Lower lobe of right lung (tissue), 2 donors: ENCODE measurements around the gene SPAG16. TPM values are rescaled to one million over a fixed set of nuclear protein-coding genes. Genes with fewer than 3 reads are reported as not detected.

Source experiments
- ATAC-seq, 2 donors: fragments of 200-7000 bp; cut with Tn5 transposase; one replicate each; pipeline ENCODE4 v1.9.1; 2020 to 2022; ENCODE audit warnings: mild to moderate bottlenecking in 2 of 2, moderate library complexity in 2 of 2
- DNase-seq: peaks from one replicate; pipeline ENCODE4 v3.0.0-alpha.2; 2020
- H3K27ac ChIP-seq: fragments of 200-600 bp; one replicate; pipeline ENCODE4 v1.8.0; 2022
- H3K27me3 ChIP-seq: fragments of 200-600 bp; one replicate; pipeline ENCODE4 v1.8.0; 2022; ENCODE audit warnings: low read depth
- H3K36me3 ChIP-seq: fragments of 200-600 bp; one replicate; pipeline ENCODE4 v1.8.0; 2022; ENCODE audit warnings: mild to moderate bottlenecking
- H3K4me1 ChIP-seq: fragments of 200-600 bp; one replicate; pipeline ENCODE4 v1.8.0; 2022
- H3K4me3 ChIP-seq: fragments of 200-600 bp; one replicate; pipeline ENCODE4 v1.8.0; 2022; ENCODE audit warnings: mild to moderate bottlenecking
- H3K9me3 ChIP-seq: fragments of 200-600 bp; one replicate; pipeline ENCODE4 v1.8.0; 2022
- intact Hi-C: fragments of 100-400 bp; cut with DNase I; formaldehyde crosslinking; loops from one replicate; pipeline ENCODE4 v1.11.0; 2022
- total RNA-seq: library from RNA; stranded (reverse); fragmentation: NEBNext Ultra II Directional; extraction: Animal tissue kit (Norgen Biotek cat#: 25700); gene quantifications from one replicate; pipeline ENCODE4 v1.2.1, GENCODE V29; 2021
- TF ChIP-seq, protein P1 (sequence below): fragments of 200-600 bp; IDR thresholded peaks from one replicate; pipeline ENCODE4 v1.8.0; 2022; ENCODE audit warnings: antibody characterized with exemption, mild to moderate bottlenecking
- donor health status: DM: no; HTN: yes; CAD: no; lungs with severe emphysema.

The SPAG16 gene
- total RNA-seq, 1 donor from 2014 or later = 16.7 TPM

DNA sequence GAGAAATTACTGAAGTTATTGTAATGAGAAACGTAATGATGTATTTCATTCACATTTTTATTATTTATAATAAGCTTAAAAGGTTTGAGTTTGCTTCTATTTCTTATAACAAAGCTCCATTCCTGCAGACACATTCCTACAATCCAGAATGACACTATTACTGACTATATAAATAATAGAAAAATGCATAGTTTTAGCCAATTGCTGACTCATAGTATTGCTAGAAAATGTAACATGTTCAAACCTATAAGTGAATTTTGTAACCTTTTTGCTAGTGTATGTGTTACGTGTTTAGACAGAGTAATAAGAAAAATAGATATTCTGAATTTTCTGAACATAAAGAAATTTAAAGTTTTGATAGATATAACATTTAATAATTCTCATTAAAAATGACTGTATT, 1117.3 kb downstream of the SPAG16 start:
- DNase-seq = no peak
- no peak overlapping the region for H3K27ac ChIP-seq
- no peak overlapping the region for H3K4me3 ChIP-seq
- no peaks in the 10 kb centered on the region for H3K36me3 ChIP-seq
- intact Hi-C loops = no loop called here
- ATAC-seq = no peak
- no peaks in the 10 kb centered on the region for H3K27me3 ChIP-seq
- TF ChIP-seq, protein P1, sequence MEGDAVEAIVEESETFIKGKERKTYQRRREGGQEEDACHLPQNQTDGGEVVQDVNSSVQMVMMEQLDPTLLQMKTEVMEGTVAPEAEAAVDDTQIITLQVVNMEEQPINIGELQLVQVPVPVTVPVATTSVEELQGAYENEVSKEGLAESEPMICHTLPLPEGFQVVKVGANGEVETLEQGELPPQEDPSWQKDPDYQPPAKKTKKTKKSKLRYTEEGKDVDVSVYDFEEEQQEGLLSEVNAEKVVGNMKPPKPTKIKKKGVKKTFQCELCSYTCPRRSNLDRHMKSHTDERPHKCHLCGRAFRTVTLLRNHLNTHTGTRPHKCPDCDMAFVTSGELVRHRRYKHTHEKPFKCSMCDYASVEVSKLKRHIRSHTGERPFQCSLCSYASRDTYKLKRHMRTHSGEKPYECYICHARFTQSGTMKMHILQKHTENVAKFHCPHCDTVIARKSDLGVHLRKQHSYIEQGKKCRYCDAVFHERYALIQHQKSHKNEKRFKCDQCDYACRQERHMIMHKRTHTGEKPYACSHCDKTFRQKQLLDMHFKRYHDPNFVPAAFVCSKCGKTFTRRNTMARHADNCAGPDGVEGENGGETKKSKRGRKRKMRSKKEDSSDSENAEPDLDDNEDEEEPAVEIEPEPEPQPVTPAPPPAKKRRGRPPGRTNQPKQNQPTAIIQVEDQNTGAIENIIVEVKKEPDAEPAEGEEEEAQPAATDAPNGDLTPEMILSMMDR = no peak
- H3K9me3 ChIP-seq = no peaks in the 10 kb centered on the region
- no peaks in the 10 kb centered on the region for H3K4me1 ChIP-seq

DNA sequence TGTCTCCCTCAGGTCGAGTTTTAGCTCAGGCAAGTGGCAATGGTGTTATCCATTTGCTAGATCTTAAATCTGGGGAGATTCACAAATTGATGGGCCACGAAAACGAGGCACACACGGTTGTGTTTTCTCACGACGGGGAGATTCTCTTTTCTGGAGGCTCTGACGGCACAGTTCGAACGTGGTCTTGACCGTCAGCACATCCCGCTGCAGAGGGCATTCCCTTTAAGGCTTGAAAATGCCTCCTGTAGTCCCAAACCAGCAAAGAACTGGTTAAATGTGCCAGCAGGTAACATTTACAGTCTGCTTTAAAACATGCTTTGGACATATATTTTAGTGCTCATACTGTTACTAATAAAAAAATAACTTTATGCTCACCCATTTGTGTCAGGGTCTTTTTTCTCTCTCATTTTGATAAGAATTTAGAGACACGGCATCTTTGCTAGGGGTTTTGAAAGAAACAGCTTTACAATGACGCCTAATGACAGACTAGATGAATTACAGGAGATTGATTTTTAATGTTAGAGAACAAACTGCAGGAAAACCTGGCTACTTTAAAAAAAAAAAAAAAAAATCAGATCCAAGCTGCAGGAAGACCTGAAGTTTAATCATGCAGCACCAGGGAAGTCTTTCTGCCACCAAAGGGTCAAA, 1126.0 kb downstream of the SPAG16 start:
- TF ChIP-seq, protein P1 = no peak
- DNase-seq = no peak
- H3K4me3 ChIP-seq = no peak overlapping the region
- no peak overlapping the region for H3K27ac ChIP-seq
- H3K36me3 ChIP-seq = no peaks in the 10 kb centered on the region
- H3K9me3 ChIP-seq = no peaks in the 10 kb centered on the region
- no peak for ATAC-seq
- no peaks in the 10 kb centered on the region for H3K4me1 ChIP-seq
- H3K27me3 ChIP-seq = no peaks in the 10 kb centered on the region
- intact Hi-C loops = no loop called here

DNA sequence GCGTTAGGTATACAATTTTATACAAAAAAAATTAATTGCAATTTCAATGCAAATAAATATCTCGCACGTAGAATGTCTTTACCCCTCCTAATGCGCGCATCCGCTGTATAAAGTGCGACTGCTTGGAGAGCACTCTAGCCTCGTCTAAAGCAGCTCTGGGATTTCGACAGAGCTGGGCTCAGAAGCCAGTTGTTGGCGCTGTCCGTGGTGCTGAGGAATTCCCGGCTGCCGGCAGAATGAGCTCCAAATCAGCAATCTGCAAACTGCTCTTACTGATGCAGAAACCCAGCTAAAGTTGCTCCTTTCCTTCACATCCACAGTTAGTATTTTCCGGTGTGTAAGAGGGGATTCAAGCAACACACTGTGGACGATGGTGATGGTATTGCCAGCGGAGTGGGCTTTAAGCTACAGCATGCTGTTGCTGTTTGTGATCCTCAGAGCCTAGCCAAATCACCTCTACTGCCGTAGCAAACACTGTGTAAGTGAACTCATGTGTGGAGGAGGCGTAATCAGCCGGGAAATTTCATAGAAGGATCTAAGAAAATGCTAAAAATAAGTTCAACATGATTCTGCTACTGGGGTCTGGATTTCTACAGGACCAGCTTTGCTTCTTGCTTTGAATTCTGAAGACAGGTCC, 1126.8 kb downstream of the SPAG16 start, which contains the start of gene VWC2L:
VWC2L (plus strand) TSS at position 137 of the 637 bp plus-strand sequence. CDS start 3,140 bp downstream, outside the sequence.
- ATAC-seq (peak; percentile 76 to 77), DNase-seq (peak; percentile 70)
- no peaks in the 10 kb centered on the region for H3K4me1 ChIP-seq
- intact Hi-C loops = no loop called here
- TF ChIP-seq, protein P1 = no peak
- no peak within 1 kb of the TSS for H3K4me3 ChIP-seq
- H3K27ac ChIP-seq = no peak within 1 kb of the TSS
- no peaks in the 10 kb centered on the region for H3K27me3 ChIP-seq
- no peaks in the 10 kb centered on the region for H3K9me3 ChIP-seq
- H3K36me3 ChIP-seq = no peaks in the 10 kb centered on the region

DNA sequence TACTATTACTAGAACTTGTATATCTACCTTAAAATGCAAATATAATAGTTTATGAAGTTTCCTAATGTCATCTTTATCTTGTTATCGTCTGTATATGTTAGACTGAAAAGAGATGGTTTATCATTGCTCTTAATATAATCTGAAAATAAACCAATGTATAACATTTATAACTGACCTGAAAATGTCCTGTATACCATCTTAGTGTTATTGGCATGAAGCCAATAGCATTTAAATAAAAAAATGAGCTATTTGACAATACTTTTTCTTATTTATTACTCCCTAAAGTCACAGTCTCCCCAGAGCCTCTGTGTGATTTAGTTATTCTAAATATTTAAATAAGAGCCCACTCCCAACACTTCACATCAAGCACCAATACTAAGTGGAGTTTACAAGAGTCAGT, 1128.4 kb downstream of the SPAG16 start:
- Histone ChIP-seq H3K9me3 (no peaks in the 10 kb centered on the region), H3K4me3 (no peak overlapping the region), H3K27me3 (no peaks in the 10 kb centered on the region), H3K4me1 (no peaks in the 10 kb centered on the region), H3K36me3 (no peaks in the 10 kb centered on the region), H3K27ac (no peak overlapping the region)
- intact Hi-C loops = no loop called here
- ATAC-seq (no peak), DNase-seq (no peak)
- TF ChIP-seq, protein P1 = no peak

DNA sequence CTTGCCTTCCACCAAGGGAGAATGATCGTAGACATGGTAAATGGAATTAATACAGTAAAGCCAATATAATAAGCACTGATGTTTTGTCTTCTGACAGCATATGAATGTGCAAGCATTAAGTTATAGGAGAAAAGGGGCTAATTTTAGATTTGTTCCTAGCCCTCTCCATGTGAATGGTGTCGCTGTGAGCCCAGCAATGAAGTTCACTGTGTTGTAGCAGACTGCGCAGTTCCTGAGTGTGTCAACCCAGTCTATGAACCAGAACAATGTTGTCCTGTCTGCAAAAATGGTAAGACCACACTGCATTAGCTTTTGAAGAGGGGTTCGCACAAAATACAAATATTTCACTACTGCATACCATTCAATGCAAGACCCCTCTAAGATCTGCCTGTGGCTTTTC, 1152.2 kb downstream of the SPAG16 start:
- TF ChIP-seq, protein P1 = no peak
- no peak for ATAC-seq

More for the DNA sequence above, 1152.2 kb downstream of the SPAG16 start:
- DNase-seq = no peak
- H3K27me3 ChIP-seq = no peaks in the 10 kb centered on the region
- H3K4me3 ChIP-seq = no peak overlapping the region
- no peaks in the 10 kb centered on the region for H3K4me1 ChIP-seq
- intact Hi-C loops = no loop called here
- no peak overlapping the region for H3K27ac ChIP-seq
- no peaks in the 10 kb centered on the region for H3K36me3 ChIP-seq
- H3K9me3 ChIP-seq = no peaks in the 10 kb centered on the region
